ENCODE measurements around the gene FAM193A. TPM values are rescaled to one million over a fixed set of nuclear protein-coding genes. Genes with fewer than 3 reads are reported as not detected.
"Not testable (repeated sequence)": the region's sequence is repeated elsewhere in the genome, so short reads cannot be mapped to it uniquely, and the experiment has no call there.

The FAM193A gene
- total and polyA plus RNA-seq, 5 donors from 2014 or later = 0.71 to 44.3 (median 1.6) TPM

- Mint-ChIP-seq H3K4me1 (peaks cover 8 to 30% (median 20%) of the 10 kb centered on the region in 4 donors), H3K36me3 (peaks cover 53% of the 10 kb centered on the region), H3K4me3 (peak overlapping the region in 1 of 4 donors; percentile 32)
- not testable (repeated sequence) for H3K27ac Mint-ChIP-seq; H3K4me1 ChIP-seq (ENCODE audit: control insufficient read depth, insufficient read depth, low read length, poor library complexity, severe bottlenecking); DNase-seq; H3K9me3 ChIP-seq (ENCODE audit: control insufficient read depth in 2 of 2, low read length in 2 of 2); H3K27ac ChIP-seq (ENCODE audit: insufficient read depth, low read length, poor library complexity, severe bottlenecking); H3K27me3 ChIP-seq (ENCODE audit: control insufficient read depth, insufficient read depth, low read length); H3K9me3 Mint-ChIP-seq; ATAC-seq (ENCODE audit: low read depth in 2 of 2); H3K4me3 ChIP-seq (ENCODE audit: low read depth, low read length); H3K27me3 Mint-ChIP-seq
- H3K36me3 ChIP-seq (ENCODE audit: control insufficient read depth, insufficient read depth, low read length) = peaks cover 44% of the 10 kb centered on the region
Measured at GRCh38 chr4:2679762-2680161, 143.3 kb downstream of the FAM193A start.

GRCh38 chr4:2684486-2684885, 148.0 kb downstream of the FAM193A start:
- H3K36me3 ChIP-seq (ENCODE audit: control insufficient read depth, insufficient read depth, low read length) = peaks cover 65% of the 10 kb centered on the region
- Mint-ChIP-seq H3K36me3 (peaks cover 58% of the 10 kb centered on the region), H3K27ac (no peak overlapping the region)

GRCh38 chr4:2685541-2685940, 149.1 kb downstream of the FAM193A start:
- no peak overlapping the region for H3K27ac Mint-ChIP-seq
- no peaks in the 10 kb centered on the region for H3K27me3 ChIP-seq (ENCODE audit: control insufficient read depth, insufficient read depth, low read length)
- H3K4me1 ChIP-seq (ENCODE audit: control insufficient read depth, insufficient read depth, low read length, poor library complexity, severe bottlenecking) = no peaks in the 10 kb centered on the region
- H3K27ac ChIP-seq (ENCODE audit: insufficient read depth, low read length, poor library complexity, severe bottlenecking) = no peak overlapping the region
- no peak overlapping the region for H3K4me3 ChIP-seq (ENCODE audit: low read depth, low read length)
- peaks cover 4 to 31% (median 15%) of the 10 kb centered on the region in 4 donors for H3K4me1 Mint-ChIP-seq
- ATAC-seq (ENCODE audit: low read depth in 2 of 2) = no peak
- peaks cover 75% of the 10 kb centered on the region for H3K36me3 ChIP-seq (ENCODE audit: control insufficient read depth, insufficient read depth, low read length)
- no peak overlapping the region for H3K4me3 Mint-ChIP-seq
- peaks cover 63% of the 10 kb centered on the region for H3K36me3 Mint-ChIP-seq
- no peaks in the 10 kb centered on the region for H3K9me3 ChIP-seq (ENCODE audit: control insufficient read depth in 2 of 2, low read length in 2 of 2)
- H3K27me3 Mint-ChIP-seq = no peaks in the 10 kb centered on the region
- H3K9me3 Mint-ChIP-seq = peaks cover 0 to 2% (median 0%) of the 10 kb centered on the region in 7 donors
- no peak for DNase-seq

More at GRCh38 chr4:2684486-2684885, 148.0 kb downstream of the FAM193A start:
- DNase-seq (no peak), ATAC-seq (ENCODE audit: low read depth in 2 of 2) (no peak)
- no peak overlapping the region for H3K4me3 Mint-ChIP-seq
- Histone ChIP-seq H3K27ac (ENCODE audit: insufficient read depth, low read length, poor library complexity, severe bottlenecking) (no peak overlapping the region), H3K4me3 (ENCODE audit: low read depth, low read length) (no peak overlapping the region), H3K4me1 (ENCODE audit: control insufficient read depth, insufficient read depth, low read length, poor library complexity, severe bottlenecking) (no peaks in the 10 kb centered on the region), H3K27me3 (ENCODE audit: control insufficient read depth, insufficient read depth, low read length) (no peaks in the 10 kb centered on the region), H3K9me3 (ENCODE audit: control insufficient read depth in 2 of 2, low read length in 2 of 2) (no peaks in the 10 kb centered on the region)
- H3K9me3 Mint-ChIP-seq = no peaks in the 10 kb centered on the region
- peaks cover 4 to 30% (median 16%) of the 10 kb centered on the region in 4 donors for H3K4me1 Mint-ChIP-seq
- H3K27me3 Mint-ChIP-seq = no peaks in the 10 kb centered on the region

GRCh38 chr4:2686379-2687265, 150.2 kb downstream of the FAM193A start:
- H3K36me3 Mint-ChIP-seq = peaks cover 65% of the 10 kb centered on the region

GRCh38 chr4:2688281-2688680, 151.8 kb downstream of the FAM193A start:
- Histone ChIP-seq H3K27ac (ENCODE audit: insufficient read depth, low read length, poor library complexity, severe bottlenecking) (no peak overlapping the region), H3K36me3 (ENCODE audit: control insufficient read depth, insufficient read depth, low read length) (peaks cover 83% of the 10 kb centered on the region), H3K9me3 (ENCODE audit: control insufficient read depth in 2 of 2, low read length in 2 of 2) (no peaks in the 10 kb centered on the region), H3K4me1 (ENCODE audit: control insufficient read depth, insufficient read depth, low read length, poor library complexity, severe bottlenecking) (no peaks in the 10 kb centered on the region), H3K4me3 (ENCODE audit: low read depth, low read length) (no peak overlapping the region), H3K27me3 (ENCODE audit: control insufficient read depth, insufficient read depth, low read length) (no peaks in the 10 kb centered on the region)
- Mint-ChIP-seq H3K9me3 (peaks cover 0 to 2% (median 0%) of the 10 kb centered on the region in 7 donors), H3K4me1 (peaks cover 5 to 20% (median 9%) of the 10 kb centered on the region in 4 donors), H3K27ac (peak overlapping the region in 2 of 3 donors; percentile 22 to 80), H3K36me3 (peaks cover 67% of the 10 kb centered on the region), H3K4me3 (no peak overlapping the region), H3K27me3 (no peaks in the 10 kb centered on the region)
- DNase-seq = no peak
- no peak for ATAC-seq (ENCODE audit: low read depth in 2 of 2)

More at GRCh38 chr4:2686379-2687265, 150.2 kb downstream of the FAM193A start:
- Histone ChIP-seq H3K4me3 (ENCODE audit: low read depth, low read length) (no peak overlapping the region), H3K4me1 (ENCODE audit: control insufficient read depth, insufficient read depth, low read length, poor library complexity, severe bottlenecking) (no peaks in the 10 kb centered on the region), H3K27ac (ENCODE audit: insufficient read depth, low read length, poor library complexity, severe bottlenecking) (no peak overlapping the region), H3K36me3 (ENCODE audit: control insufficient read depth, insufficient read depth, low read length) (peaks cover 78% of the 10 kb centered on the region), H3K9me3 (ENCODE audit: control insufficient read depth in 2 of 2, low read length in 2 of 2) (no peaks in the 10 kb centered on the region), H3K27me3 (ENCODE audit: control insufficient read depth, insufficient read depth, low read length) (no peaks in the 10 kb centered on the region)
- no peak for ATAC-seq (ENCODE audit: low read depth in 2 of 2)
- Mint-ChIP-seq H3K9me3 (peaks cover 0 to 2% (median 0%) of the 10 kb centered on the region in 7 donors), H3K4me3 (no peak overlapping the region), H3K4me1 (peaks cover under 1 to 27% (median 13%) of the 10 kb centered on the region in 4 donors), H3K27me3 (no peaks in the 10 kb centered on the region), H3K27ac (peak overlapping the region in 1 of 3 donors; percentile 57)
- DNase-seq = no peak

GRCh38 chr4:2688697-2689096, 152.2 kb downstream of the FAM193A start:
- Histone ChIP-seq H3K9me3 (ENCODE audit: control insufficient read depth in 2 of 2, low read length in 2 of 2) (no peaks in the 10 kb centered on the region), H3K36me3 (ENCODE audit: control insufficient read depth, insufficient read depth, low read length) (peaks cover 84% of the 10 kb centered on the region), H3K4me3 (ENCODE audit: low read depth, low read length) (no peak overlapping the region), H3K4me1 (ENCODE audit: control insufficient read depth, insufficient read depth, low read length, poor library complexity, severe bottlenecking) (no peaks in the 10 kb centered on the region), H3K27me3 (ENCODE audit: control insufficient read depth, insufficient read depth, low read length) (no peaks in the 10 kb centered on the region), H3K27ac (ENCODE audit: insufficient read depth, low read length, poor library complexity, severe bottlenecking) (no peak overlapping the region)
- peaks cover 1 to 19% (median 7%) of the 10 kb centered on the region in 4 donors for H3K4me1 Mint-ChIP-seq
- ATAC-seq (ENCODE audit: low read depth in 2 of 2) (no peak), DNase-seq (no peak)
- peaks cover 67% of the 10 kb centered on the region for H3K36me3 Mint-ChIP-seq
- no peaks in the 10 kb centered on the region for H3K27me3 Mint-ChIP-seq
- peak overlapping the region in 1 of 4 donors; percentile 5 for H3K4me3 Mint-ChIP-seq
- peaks cover 0 to 2% (median 0%) of the 10 kb centered on the region in 7 donors for H3K9me3 Mint-ChIP-seq
- no peak overlapping the region for H3K27ac Mint-ChIP-seq

GRCh38 chr4:2689114-2689513, 152.7 kb downstream of the FAM193A start:
- H3K4me1 ChIP-seq (ENCODE audit: control insufficient read depth, insufficient read depth, low read length, poor library complexity, severe bottlenecking) = no peaks in the 10 kb centered on the region
- Mint-ChIP-seq H3K9me3 (peaks cover 0 to 2% (median 0%) of the 10 kb centered on the region in 7 donors), H3K27me3 (no peaks in the 10 kb centered on the region), H3K4me3 (no peak overlapping the region), H3K36me3 (peaks cover 67% of the 10 kb centered on the region), H3K4me1 (peaks cover 0 to 15% (median 5%) of the 10 kb centered on the region in 4 donors), H3K27ac (no peak overlapping the region)
- no peaks in the 10 kb centered on the region for H3K9me3 ChIP-seq (ENCODE audit: control insufficient read depth in 2 of 2, low read length in 2 of 2)
- no peak overlapping the region for H3K4me3 ChIP-seq (ENCODE audit: low read depth, low read length)
- no peak overlapping the region for H3K27ac ChIP-seq (ENCODE audit: insufficient read depth, low read length, poor library complexity, severe bottlenecking)
- no peak for DNase-seq
- no peaks in the 10 kb centered on the region for H3K27me3 ChIP-seq (ENCODE audit: control insufficient read depth, insufficient read depth, low read length)
- ATAC-seq (ENCODE audit: low read depth in 2 of 2) = no peak
- peaks cover 84% of the 10 kb centered on the region for H3K36me3 ChIP-seq (ENCODE audit: control insufficient read depth, insufficient read depth, low read length)

Measured in CD4-positive, CD25-positive, alpha-beta regulatory T cell (primary cell).